GM21390 (cell line): ENCODE data around the gene GABARAP.
A peak's percentile ranks its signal among the peaks of the same experiment; 100 is the strongest.

Source experiments
- ATAC-seq: cut with Tn5 transposase; IDR thresholded peaks from one replicate; pipeline ENCODE4 v1.9.1; 2021; ENCODE audit not compliant: unreplicated experiment

The GABARAP gene

GRCh38 chr17:7241090-7241733 is 1.0 kb downstream of the GABARAP start:
- ATAC-seq: no peak

GRCh38 chr17:7240375-7240774 is 1.9 kb downstream of the GABARAP start:
- ATAC-seq: no peak

GRCh38 chr17:7239091-7240027 is 2.9 kb downstream of the GABARAP start, which contains the start of gene PHF23:
TSS of gene PHF23 (minus strand) at chr17:7239457. CDS start at chr17:7239279, 178 bp downstream.
- ATAC-seq: peak; percentile 41

- ATAC-seq: no peak
These were observed 3.7 kb downstream of the GABARAP start for GRCh38 chr17:7238420-7239090.

- no peak for ATAC-seq
These were observed 4.4 kb downstream of the GABARAP start for GRCh38 chr17:7237761-7238419.

GRCh38 chr17:7237266-7237760 is 4.9 kb downstream of the GABARAP start:
- ATAC-seq: no peak

GRCh38 chr17:7236808-7237207 is 5.4 kb downstream of the GABARAP start:
- no peak for ATAC-seq

GRCh38 chr17:7235693-7236665 is 6.3 kb downstream of the GABARAP start:
- no peak for ATAC-seq

GRCh38 chr17:7234083-7234951 is 7.9 kb downstream of the GABARAP start, which contains the start of gene DVL2:
TSS of gene DVL2 (minus strand) at chr17:7234517. CDS start at chr17:7234262, 255 bp downstream.
- ATAC-seq: peak; percentile 51

GRCh38 chr17:7233701-7234082 is 8.6 kb downstream of the GABARAP start:
- ATAC-seq: no peak

GRCh38 chr17:7232114-7232513 is 10.1 kb downstream of the GABARAP start:
- no peak for ATAC-seq

GRCh38 chr17:7229504-7229903 is 12.7 kb downstream of the GABARAP start:
- ATAC-seq: no peak

- ATAC-seq: no peak
These were observed 13.3 kb downstream of the GABARAP start for GRCh38 chr17:7228920-7229319.

GRCh38 chr17:7226721-7227710 is 15.2 kb downstream of the GABARAP start:
- no peak for ATAC-seq

GRCh38 chr17:7225711-7226331 is 16.4 kb downstream of the GABARAP start:
- no peak for ATAC-seq

- ATAC-seq: no peak
These were observed 17.6 kb downstream of the GABARAP start for GRCh38 chr17:7224661-7225111.

- ATAC-seq: no peak
These were observed 18.1 kb downstream of the GABARAP start for GRCh38 chr17:7224110-7224509.
